ENCODE data around the gene ATXN7L3B. TPM values are rescaled to one million over a fixed set of nuclear protein-coding genes. Genes with fewer than 3 reads are reported as not detected.

The ATXN7L3B gene
- total and polyA plus RNA-seq, 2 experiments from 2014 or later, result 14.0 to 40.8 TPM

- Histone ChIP-seq H3K36me3 (ENCODE audit: insufficient read depth) (no peaks in the 10 kb centered on the region), H3K79me2 (replicated peaks; ENCODE audit: insufficient read depth) (no peaks in the 10 kb centered on the region), H3K27ac (ENCODE audit: low read depth) (no peak overlapping the region), H4K20me1 (replicated peaks; ENCODE audit: insufficient read depth) (no peaks in the 10 kb centered on the region), H3K4me2 (no peak overlapping the region), H2AFZ (no peak overlapping the region), H3K4me3 (no peak overlapping the region), H3K9me2 (ENCODE audit: insufficient read depth) (no peaks in the 10 kb centered on the region), H3F3A (replicated peaks; ENCODE audit: low read depth) (no peaks in the 10 kb centered on the region), H3K27me3 (ENCODE audit: insufficient read depth) (no peaks in the 10 kb centered on the region), H3K4me1 (ENCODE audit: insufficient read depth) (peaks cover 6% of the 10 kb centered on the region; the same call in 1 of the 2 replicates)
- DNase-seq (ENCODE audit: low spot score) (no peak), ATAC-seq (no peak)
- peaks cover 4% of the 10 kb centered on the region; the same call in 1 of the 3 replicates for H3K9me3 Mint-ChIP-seq
- H3K27me3 Mint-ChIP-seq (ENCODE audit: insufficient read depth, low read depth, poor library complexity), result no peaks in the 10 kb centered on the region
- peaks cover 9% of the 10 kb centered on the region; the same call in 2 of the 3 replicates for H3K36me3 Mint-ChIP-seq (ENCODE audit: low read depth)
- peaks cover 10% of the 10 kb centered on the region for H3K4me1 Mint-ChIP-seq
- TF ChIP-seq NANOG (IDR thresholded peaks at IDR 0.05; ENCODE audit: borderline replicate concordance), result no peak
- TF ChIP-seq POLR2AphosphoS5 (IDR thresholded peaks at IDR 0.05; ENCODE audit: low read depth), result no peak
- TF ChIP-seq ZNF114 (CRISPR knock-in tag; IDR thresholded peaks at IDR 0.05), result no peak
- TF ChIP-seq, protein P1, sequence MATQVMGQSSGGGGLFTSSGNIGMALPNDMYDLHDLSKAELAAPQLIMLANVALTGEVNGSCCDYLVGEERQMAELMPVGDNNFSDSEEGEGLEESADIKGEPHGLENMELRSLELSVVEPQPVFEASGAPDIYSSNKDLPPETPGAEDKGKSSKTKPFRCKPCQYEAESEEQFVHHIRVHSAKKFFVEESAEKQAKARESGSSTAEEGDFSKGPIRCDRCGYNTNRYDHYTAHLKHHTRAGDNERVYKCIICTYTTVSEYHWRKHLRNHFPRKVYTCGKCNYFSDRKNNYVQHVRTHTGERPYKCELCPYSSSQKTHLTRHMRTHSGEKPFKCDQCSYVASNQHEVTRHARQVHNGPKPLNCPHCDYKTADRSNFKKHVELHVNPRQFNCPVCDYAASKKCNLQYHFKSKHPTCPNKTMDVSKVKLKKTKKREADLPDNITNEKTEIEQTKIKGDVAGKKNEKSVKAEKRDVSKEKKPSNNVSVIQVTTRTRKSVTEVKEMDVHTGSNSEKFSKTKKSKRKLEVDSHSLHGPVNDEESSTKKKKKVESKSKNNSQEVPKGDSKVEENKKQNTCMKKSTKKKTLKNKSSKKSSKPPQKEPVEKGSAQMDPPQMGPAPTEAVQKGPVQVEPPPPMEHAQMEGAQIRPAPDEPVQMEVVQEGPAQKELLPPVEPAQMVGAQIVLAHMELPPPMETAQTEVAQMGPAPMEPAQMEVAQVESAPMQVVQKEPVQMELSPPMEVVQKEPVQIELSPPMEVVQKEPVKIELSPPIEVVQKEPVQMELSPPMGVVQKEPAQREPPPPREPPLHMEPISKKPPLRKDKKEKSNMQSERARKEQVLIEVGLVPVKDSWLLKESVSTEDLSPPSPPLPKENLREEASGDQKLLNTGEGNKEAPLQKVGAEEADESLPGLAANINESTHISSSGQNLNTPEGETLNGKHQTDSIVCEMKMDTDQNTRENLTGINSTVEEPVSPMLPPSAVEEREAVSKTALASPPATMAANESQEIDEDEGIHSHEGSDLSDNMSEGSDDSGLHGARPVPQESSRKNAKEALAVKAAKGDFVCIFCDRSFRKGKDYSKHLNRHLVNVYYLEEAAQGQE (IDR thresholded peaks at IDR 0.05; ENCODE audit: unreplicated experiment), result no peak
- no peak for TF ChIP-seq ZNF462 (CRISPR knock-in tag; IDR thresholded peaks at IDR 0.05)
- no peak for TF ChIP-seq STAT1 (IDR thresholded peaks at IDR 0.05; ENCODE audit: unreplicated experiment)
- TF ChIP-seq, protein P2, sequence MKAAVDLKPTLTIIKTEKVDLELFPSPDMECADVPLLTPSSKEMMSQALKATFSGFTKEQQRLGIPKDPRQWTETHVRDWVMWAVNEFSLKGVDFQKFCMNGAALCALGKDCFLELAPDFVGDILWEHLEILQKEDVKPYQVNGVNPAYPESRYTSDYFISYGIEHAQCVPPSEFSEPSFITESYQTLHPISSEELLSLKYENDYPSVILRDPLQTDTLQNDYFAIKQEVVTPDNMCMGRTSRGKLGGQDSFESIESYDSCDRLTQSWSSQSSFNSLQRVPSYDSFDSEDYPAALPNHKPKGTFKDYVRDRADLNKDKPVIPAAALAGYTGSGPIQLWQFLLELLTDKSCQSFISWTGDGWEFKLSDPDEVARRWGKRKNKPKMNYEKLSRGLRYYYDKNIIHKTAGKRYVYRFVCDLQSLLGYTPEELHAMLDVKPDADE (IDR thresholded peaks at IDR 0.05), result no peak
- TF ChIP-seq JUNB (IDR thresholded peaks at IDR 0.05; ENCODE audit: unreplicated experiment), result no peak
- no peak for TF ChIP-seq EZH2phosphoT487 (IDR thresholded peaks at IDR 0.05; ENCODE audit: unreplicated experiment)
- no peak for TF ChIP-seq EZH2 (IDR thresholded peaks at IDR 0.05; ENCODE audit: low read depth, unreplicated experiment)
- TF ChIP-seq ZNF331 (CRISPR knock-in tag; IDR thresholded peaks at IDR 0.05; ENCODE audit: low read depth), result no peak
- TF ChIP-seq CREB1 (CRISPR knock-in tag; IDR thresholded peaks at IDR 0.05; ENCODE audit: low read depth), result no peak
- no peak for TF ChIP-seq CTCF (conservative IDR thresholded peaks at IDR 0.05; ENCODE audit: low read depth in 2 of 2)
- H3K27ac Mint-ChIP-seq, result no peak overlapping the region
- peak overlapping the region; percentile 25; the same call in 1 of the 3 replicates for H3K4me3 Mint-ChIP-seq
Observed at GRCh38 chr12:74509886-74510285, 27.7 kb upstream of the ATXN7L3B start.

Data from GM23338 (cell line).